ENCODE data around the gene EVI5.

Gene EVI5

GRCh38 chr1:92515796-92516201, 269.1 kb downstream of the EVI5 start:
- DNase-seq (ENCODE audit: low read depth in 2 of 2): no peak

- DNase-seq (ENCODE audit: low read depth in 2 of 2): no peak
Observed at GRCh38 chr1:92511541-92511940, 273.4 kb downstream of the EVI5 start.

- DNase-seq (ENCODE audit: low read depth in 2 of 2): no peak
Observed at GRCh38 chr1:92509619-92510018, 275.3 kb downstream of the EVI5 start.

- no peak for DNase-seq (ENCODE audit: low read depth in 2 of 2)
Observed at GRCh38 chr1:92505015-92505692, 279.8 kb downstream of the EVI5 start.

- DNase-seq (ENCODE audit: low read depth in 2 of 2): no peak
Observed at GRCh38 chr1:92504291-92505014, 280.5 kb downstream of the EVI5 start.

- DNase-seq (ENCODE audit: low read depth in 2 of 2): no peak
Observed at GRCh38 chr1:92503926-92504285, 281.0 kb downstream of the EVI5 start.

GRCh38 chr1:92503043-92503925, 281.6 kb downstream of the EVI5 start:
- DNase-seq (ENCODE audit: low read depth in 2 of 2): no peak

GRCh38 chr1:92502247-92502646, 282.7 kb downstream of the EVI5 start:
- no peak for DNase-seq (ENCODE audit: low read depth in 2 of 2)

- no peak for DNase-seq (ENCODE audit: low read depth in 2 of 2)
Observed at GRCh38 chr1:92500552-92500951, 284.4 kb downstream of the EVI5 start.

GRCh38 chr1:92495392-92496063, 289.4 kb downstream of the EVI5 start:
- no peak for DNase-seq (ENCODE audit: low read depth in 2 of 2)

- DNase-seq (ENCODE audit: low read depth in 2 of 2): no peak
Observed at GRCh38 chr1:92494485-92495141, 290.3 kb downstream of the EVI5 start.

GRCh38 chr1:92493139-92493538, 291.8 kb downstream of the EVI5 start:
- no peak for DNase-seq (ENCODE audit: low read depth in 2 of 2)

GRCh38 chr1:92488832-92489231, 296.1 kb downstream of the EVI5 start:
- no peak for DNase-seq (ENCODE audit: low read depth in 2 of 2)

- DNase-seq (ENCODE audit: low read depth in 2 of 2): no peak
Observed at GRCh38 chr1:92488416-92488815, 296.5 kb downstream of the EVI5 start.

GRCh38 chr1:92487078-92487605, 297.8 kb downstream of the EVI5 start:
- DNase-seq (ENCODE audit: low read depth in 2 of 2): no peak

- DNase-seq (ENCODE audit: low read depth in 2 of 2): peak; percentile 51 to 56
Observed at GRCh38 chr1:92486251-92487077, 298.4 kb downstream of the EVI5 start, which contains the start of gene GFI1. GFI1 (minus strand) TSS chr1:92486925; CDS start chr1:92483487, 3,438 bp downstream.

- peak; percentile 83 to 85 for DNase-seq (ENCODE audit: low read depth in 2 of 2)
Observed at GRCh38 chr1:92485381-92486250, 299.3 kb downstream of the EVI5 start.

- peak; percentile 70 to 71 for DNase-seq (ENCODE audit: low read depth in 2 of 2)
Observed at GRCh38 chr1:92484472-92485380, 300.2 kb downstream of the EVI5 start.

Measured in stimulated activated CD4-positive, alpha-beta T cell treated with anti-CD3 and anti-CD28 coated beads, Interleukin-1b, Interleukin-23, amount 100 ng/mL, for 4 hours (primary cell).